HepG2 (cell line): Measurements from ENCODE around the gene C11orf24. TPM values are rescaled to one million over a fixed set of nuclear protein-coding genes. Genes with fewer than 3 reads are reported as not detected.

Experiments used
- CBX1 ChIP-seq: IDR thresholded peaks from one replicate; pipeline ENCODE4 v1.6.1; 2016; ENCODE audit warnings: antibody characterized with exemption, low read depth
- CC2D1A ChIP-seq: sonication (generic); formaldehyde crosslinking; IDR thresholded peaks from 2 replicates; pipeline ENCODE4 v1.8.1; 2023; ENCODE audit warnings: mild to moderate bottlenecking, missing genetic modification reagents
- MTA1 ChIP-seq: sonication (generic); formaldehyde crosslinking; IDR thresholded peaks from 2 replicates; pipeline ENCODE4 v1.4.0; 2020; ENCODE audit warnings: missing genetic modification reagents, mild to moderate bottlenecking, borderline replicate concordance
- PRPF4 ChIP-seq: fragments of 200-400 bp; formaldehyde crosslinking; IDR thresholded peaks from 2 replicates; pipeline ENCODE4 v1.6.1; 2016; ENCODE audit warnings: low read length, low read depth; ENCODE audit not compliant: poor library complexity, severe bottlenecking
- ZNF235 ChIP-seq: sonication (generic); formaldehyde crosslinking; IDR thresholded peaks from 2 replicates; pipeline ENCODE4 v1.8.1; 2023; ENCODE audit warnings: mild to moderate bottlenecking, missing genetic modification reagents, borderline replicate concordance
- ZNF430 ChIP-seq: sonication (generic); formaldehyde crosslinking; IDR thresholded peaks from 2 replicates; pipeline ENCODE4 v1.9.0; 2021; ENCODE audit warnings: mild to moderate bottlenecking, missing genetic modification reagents
- ZNF496 ChIP-seq: sonication (generic); formaldehyde crosslinking; IDR thresholded peaks from 2 replicates; pipeline ENCODE4 v1.8.1; 2023; ENCODE audit warnings: mild to moderate bottlenecking, moderate library complexity, missing genetic modification reagents; ENCODE audit not compliant: insufficient replicate concordance
- ZNF570 ChIP-seq: sonication (generic); formaldehyde crosslinking; IDR thresholded peaks from 2 replicates; pipeline ENCODE4 v1.4.0; 2020; ENCODE audit warnings: mild to moderate bottlenecking, missing genetic modification reagents, borderline replicate concordance
- ZSCAN30 ChIP-seq: sonication (generic); formaldehyde crosslinking; IDR thresholded peaks from 2 replicates; pipeline ENCODE4 v1.5.0; 2020; ENCODE audit warnings: mild to moderate bottlenecking, missing genetic modification reagents
- polyA plus RNA-seq, 8 experiments: library from polyadenylated mRNA; depleted of rRNA in 3 of 8; stranded (reverse) in 7 of 8; unstranded in 1 of 8; fragments of >200 nt; fragmentation: Illumina TruSeq in 4 of 8; extraction: Trizol in 4 of 8; gene quantifications; 2 replicates each; pipeline versions ENCODE4 v1.2.1 to v1.2.3, GENCODE V29; 2011 to 2016; ENCODE audit warnings: low read depth in 4 of 8, missing spikeins in 1 of 8, mixed read lengths in 1 of 8; ENCODE audit not compliant: insufficient read depth in 1 of 8
- total RNA-seq, 5 experiments: library from RNA; depleted of rRNA; stranded (reverse); fragments of >200 nt; fragmentation: Illumina TruSeq; extraction: Trizol; gene quantifications; 2 replicates each; pipeline ENCODE4 v1.2.3, GENCODE V29; 2016; ENCODE audit warnings: low read depth in 1 of 5
- TF ChIP-seq, protein P1 (sequence below): sonication (generic); formaldehyde crosslinking; IDR thresholded peaks from 2 replicates; pipeline ENCODE4 v1.4.0; 2020; ENCODE audit warnings: mild to moderate bottlenecking, missing genetic modification reagents
- TF ChIP-seq, protein P2 (sequence below): sonication (generic); formaldehyde crosslinking; IDR thresholded peaks from 2 replicates; pipeline ENCODE4 v1.9.0; 2021; ENCODE audit warnings: missing genetic modification reagents, mild to moderate bottlenecking, borderline replicate concordance
- TF ChIP-seq, protein P3 (sequence below): sonication (generic); formaldehyde crosslinking; IDR thresholded peaks from 2 replicates; pipeline ENCODE4 v1.9.0; 2021; ENCODE audit warnings: mild to moderate bottlenecking, missing genetic modification reagents
- TF ChIP-seq, protein P4 (sequence below): sonication (generic); formaldehyde crosslinking; IDR thresholded peaks from 2 replicates; pipeline ENCODE4 v1.4.0; 2020; ENCODE audit warnings: missing genetic modification reagents
- TF ChIP-seq, protein P5 (sequence below): IDR thresholded peaks from 2 replicates; pipeline ENCODE4 v1.6.1; 2016; ENCODE audit warnings: low read depth

C11orf24 gene
- total and polyA plus RNA-seq, 2 of the 13 experiments (the other 11 are each of a cell fraction or from before 2014, with no cell fraction given), result 52.9 to 55.5 TPM

DNA sequence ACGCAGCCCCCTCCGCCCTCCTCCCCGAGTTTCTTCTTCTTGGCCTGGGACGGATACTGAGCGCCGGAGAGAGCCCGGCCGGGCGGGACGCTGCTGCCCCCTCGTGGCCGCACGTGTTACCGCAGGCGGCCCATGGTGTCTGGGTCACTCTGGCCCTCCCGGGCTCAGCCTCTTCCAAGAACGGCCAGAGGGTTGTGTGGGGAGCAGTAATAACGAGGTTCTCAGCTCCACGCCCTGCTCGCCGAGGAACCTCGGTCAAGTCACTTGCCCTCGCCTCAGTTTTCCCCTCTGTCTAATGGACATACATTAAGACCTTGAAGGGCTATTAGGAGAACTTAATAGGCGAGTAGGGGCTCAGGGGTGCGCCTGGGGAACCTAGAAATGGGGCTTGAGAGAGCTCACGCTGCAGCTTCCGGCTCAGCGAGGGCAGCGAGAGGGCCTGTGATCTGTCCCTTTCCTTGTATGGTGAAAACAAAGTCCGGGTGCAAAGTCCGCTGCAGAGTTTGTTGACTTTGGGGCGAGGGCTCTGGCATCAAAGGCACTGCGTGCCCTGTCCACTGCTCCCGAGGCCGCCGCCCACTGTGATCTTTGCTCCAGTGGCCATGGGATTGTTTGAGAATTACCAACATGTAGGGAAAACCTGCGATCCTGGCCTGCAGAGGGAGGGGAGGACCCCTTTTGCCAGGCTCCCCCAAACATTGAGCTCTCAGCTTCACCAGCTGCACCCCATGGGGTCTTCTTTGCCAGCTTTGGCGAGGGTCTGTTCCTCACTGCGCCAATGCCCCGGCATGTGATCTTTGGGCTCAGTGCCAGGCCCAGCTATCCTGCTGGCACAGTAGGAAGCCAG, 26.3 kb upstream of the C11orf24 start (continued):
- TF ChIP-seq, protein P1, sequence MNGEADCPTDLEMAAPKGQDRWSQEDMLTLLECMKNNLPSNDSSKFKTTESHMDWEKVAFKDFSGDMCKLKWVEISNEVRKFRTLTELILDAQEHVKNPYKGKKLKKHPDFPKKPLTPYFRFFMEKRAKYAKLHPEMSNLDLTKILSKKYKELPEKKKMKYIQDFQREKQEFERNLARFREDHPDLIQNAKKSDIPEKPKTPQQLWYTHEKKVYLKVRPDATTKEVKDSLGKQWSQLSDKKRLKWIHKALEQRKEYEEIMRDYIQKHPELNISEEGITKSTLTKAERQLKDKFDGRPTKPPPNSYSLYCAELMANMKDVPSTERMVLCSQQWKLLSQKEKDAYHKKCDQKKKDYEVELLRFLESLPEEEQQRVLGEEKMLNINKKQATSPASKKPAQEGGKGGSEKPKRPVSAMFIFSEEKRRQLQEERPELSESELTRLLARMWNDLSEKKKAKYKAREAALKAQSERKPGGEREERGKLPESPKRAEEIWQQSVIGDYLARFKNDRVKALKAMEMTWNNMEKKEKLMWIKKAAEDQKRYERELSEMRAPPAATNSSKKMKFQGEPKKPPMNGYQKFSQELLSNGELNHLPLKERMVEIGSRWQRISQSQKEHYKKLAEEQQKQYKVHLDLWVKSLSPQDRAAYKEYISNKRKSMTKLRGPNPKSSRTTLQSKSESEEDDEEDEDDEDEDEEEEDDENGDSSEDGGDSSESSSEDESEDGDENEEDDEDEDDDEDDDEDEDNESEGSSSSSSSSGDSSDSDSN, result peak; percentile 85
- TF ChIP-seq ZNF496 (CRISPR knock-in tag), result no peak
- TF ChIP-seq, protein P2, sequence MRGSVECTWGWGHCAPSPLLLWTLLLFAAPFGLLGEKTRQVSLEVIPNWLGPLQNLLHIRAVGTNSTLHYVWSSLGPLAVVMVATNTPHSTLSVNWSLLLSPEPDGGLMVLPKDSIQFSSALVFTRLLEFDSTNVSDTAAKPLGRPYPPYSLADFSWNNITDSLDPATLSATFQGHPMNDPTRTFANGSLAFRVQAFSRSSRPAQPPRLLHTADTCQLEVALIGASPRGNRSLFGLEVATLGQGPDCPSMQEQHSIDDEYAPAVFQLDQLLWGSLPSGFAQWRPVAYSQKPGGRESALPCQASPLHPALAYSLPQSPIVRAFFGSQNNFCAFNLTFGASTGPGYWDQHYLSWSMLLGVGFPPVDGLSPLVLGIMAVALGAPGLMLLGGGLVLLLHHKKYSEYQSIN (CRISPR knock-in tag), result 0 out of 2 replicates have a peak, but pooled peaks have one; percentile 13
- TF ChIP-seq, protein P3, sequence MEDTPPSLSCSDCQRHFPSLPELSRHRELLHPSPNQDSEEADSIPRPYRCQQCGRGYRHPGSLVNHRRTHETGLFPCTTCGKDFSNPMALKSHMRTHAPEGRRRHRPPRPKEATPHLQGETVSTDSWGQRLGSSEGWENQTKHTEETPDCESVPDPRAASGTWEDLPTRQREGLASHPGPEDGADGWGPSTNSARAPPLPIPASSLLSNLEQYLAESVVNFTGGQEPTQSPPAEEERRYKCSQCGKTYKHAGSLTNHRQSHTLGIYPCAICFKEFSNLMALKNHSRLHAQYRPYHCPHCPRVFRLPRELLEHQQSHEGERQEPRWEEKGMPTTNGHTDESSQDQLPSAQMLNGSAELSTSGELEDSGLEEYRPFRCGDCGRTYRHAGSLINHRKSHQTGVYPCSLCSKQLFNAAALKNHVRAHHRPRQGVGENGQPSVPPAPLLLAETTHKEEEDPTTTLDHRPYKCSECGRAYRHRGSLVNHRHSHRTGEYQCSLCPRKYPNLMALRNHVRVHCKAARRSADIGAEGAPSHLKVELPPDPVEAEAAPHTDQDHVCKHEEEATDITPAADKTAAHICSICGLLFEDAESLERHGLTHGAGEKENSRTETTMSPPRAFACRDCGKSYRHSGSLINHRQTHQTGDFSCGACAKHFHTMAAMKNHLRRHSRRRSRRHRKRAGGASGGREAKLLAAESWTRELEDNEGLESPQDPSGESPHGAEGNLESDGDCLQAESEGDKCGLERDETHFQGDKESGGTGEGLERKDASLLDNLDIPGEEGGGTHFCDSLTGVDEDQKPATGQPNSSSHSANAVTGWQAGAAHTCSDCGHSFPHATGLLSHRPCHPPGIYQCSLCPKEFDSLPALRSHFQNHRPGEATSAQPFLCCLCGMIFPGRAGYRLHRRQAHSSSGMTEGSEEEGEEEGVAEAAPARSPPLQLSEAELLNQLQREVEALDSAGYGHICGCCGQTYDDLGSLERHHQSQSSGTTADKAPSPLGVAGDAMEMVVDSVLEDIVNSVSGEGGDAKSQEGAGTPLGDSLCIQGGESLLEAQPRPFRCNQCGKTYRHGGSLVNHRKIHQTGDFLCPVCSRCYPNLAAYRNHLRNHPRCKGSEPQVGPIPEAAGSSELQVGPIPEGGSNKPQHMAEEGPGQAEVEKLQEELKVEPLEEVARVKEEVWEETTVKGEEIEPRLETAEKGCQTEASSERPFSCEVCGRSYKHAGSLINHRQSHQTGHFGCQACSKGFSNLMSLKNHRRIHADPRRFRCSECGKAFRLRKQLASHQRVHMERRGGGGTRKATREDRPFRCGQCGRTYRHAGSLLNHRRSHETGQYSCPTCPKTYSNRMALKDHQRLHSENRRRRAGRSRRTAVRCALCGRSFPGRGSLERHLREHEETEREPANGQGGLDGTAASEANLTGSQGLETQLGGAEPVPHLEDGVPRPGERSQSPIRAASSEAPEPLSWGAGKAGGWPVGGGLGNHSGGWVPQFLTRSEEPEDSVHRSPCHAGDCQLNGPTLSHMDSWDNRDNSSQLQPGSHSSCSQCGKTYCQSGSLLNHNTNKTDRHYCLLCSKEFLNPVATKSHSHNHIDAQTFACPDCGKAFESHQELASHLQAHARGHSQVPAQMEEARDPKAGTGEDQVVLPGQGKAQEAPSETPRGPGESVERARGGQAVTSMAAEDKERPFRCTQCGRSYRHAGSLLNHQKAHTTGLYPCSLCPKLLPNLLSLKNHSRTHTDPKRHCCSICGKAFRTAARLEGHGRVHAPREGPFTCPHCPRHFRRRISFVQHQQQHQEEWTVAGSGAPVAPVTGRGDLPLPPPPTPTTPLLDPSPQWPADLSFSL (CRISPR knock-in tag), result no peak
- no peak for TF ChIP-seq ZNF570 (CRISPR knock-in tag)
- no peak for TF ChIP-seq PRPF4
- TF ChIP-seq CBX1, result peak; percentile 74
- TF ChIP-seq, protein P4, sequence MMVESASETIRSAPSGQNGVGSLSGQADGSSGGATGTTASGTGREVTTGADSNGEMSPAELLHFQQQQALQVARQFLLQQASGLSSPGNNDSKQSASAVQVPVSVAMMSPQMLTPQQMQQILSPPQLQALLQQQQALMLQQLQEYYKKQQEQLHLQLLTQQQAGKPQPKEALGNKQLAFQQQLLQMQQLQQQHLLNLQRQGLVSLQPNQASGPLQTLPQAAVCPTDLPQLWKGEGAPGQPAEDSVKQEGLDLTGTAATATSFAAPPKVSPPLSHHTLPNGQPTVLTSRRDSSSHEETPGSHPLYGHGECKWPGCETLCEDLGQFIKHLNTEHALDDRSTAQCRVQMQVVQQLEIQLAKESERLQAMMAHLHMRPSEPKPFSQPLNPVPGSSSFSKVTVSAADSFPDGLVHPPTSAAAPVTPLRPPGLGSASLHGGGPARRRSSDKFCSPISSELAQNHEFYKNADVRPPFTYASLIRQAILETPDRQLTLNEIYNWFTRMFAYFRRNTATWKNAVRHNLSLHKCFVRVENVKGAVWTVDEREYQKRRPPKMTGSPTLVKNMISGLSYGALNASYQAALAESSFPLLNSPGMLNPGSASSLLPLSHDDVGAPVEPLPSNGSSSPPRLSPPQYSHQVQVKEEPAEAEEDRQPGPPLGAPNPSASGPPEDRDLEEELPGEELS, result peak; percentile 90
- peak; percentile 96; the same call in 1 of the 2 replicates for TF ChIP-seq ZNF430 (CRISPR knock-in tag)
- peak; percentile 97; the same call in 1 of the 2 replicates for TF ChIP-seq MTA1 (CRISPR knock-in tag)
- TF ChIP-seq, protein P5, sequence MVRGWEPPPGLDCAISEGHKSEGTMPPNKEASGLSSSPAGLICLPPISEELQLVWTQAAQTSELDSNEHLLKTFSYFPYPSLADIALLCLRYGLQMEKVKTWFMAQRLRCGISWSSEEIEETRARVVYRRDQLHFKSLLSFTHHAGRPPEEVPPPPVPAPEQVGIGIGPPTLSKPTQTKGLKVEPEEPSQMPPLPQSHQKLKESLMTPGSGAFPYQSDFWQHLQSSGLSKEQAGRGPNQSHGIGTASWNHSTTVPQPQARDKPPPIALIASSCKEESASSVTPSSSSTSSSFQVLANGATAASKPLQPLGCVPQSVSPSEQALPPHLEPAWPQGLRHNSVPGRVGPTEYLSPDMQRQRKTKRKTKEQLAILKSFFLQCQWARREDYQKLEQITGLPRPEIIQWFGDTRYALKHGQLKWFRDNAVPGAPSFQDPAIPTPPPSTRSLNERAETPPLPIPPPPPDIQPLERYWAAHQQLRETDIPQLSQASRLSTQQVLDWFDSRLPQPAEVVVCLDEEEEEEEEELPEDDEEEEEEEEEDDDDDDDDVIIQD (CRISPR knock-in tag), result peak; percentile 67; the same call in 1 of the 2 replicates
- TF ChIP-seq ZNF235 (CRISPR knock-in tag), result no peak
- no peak for TF ChIP-seq CC2D1A
- TF ChIP-seq ZSCAN30, result no peak
